Fibroblast of skin of abdomen (primary cell): ENCODE data around the gene GARIN5A.
A peak's percentile ranks its signal among the peaks of the same experiment; 100 is the strongest.
"Not testable (repeated sequence)": the region's sequence is repeated elsewhere in the genome, so short reads cannot be mapped to it uniquely, and the experiment has no call there.

Source experiments
- DNase-seq: peaks from one replicate; pipeline ENCODE4 v3.0.0-alpha.2; 2013

Gene GARIN5A

GRCh38 chr19:50461066-50461875 is 15.4 kb downstream of the GARIN5A start:
- peak; percentile 56 for DNase-seq

DNA sequence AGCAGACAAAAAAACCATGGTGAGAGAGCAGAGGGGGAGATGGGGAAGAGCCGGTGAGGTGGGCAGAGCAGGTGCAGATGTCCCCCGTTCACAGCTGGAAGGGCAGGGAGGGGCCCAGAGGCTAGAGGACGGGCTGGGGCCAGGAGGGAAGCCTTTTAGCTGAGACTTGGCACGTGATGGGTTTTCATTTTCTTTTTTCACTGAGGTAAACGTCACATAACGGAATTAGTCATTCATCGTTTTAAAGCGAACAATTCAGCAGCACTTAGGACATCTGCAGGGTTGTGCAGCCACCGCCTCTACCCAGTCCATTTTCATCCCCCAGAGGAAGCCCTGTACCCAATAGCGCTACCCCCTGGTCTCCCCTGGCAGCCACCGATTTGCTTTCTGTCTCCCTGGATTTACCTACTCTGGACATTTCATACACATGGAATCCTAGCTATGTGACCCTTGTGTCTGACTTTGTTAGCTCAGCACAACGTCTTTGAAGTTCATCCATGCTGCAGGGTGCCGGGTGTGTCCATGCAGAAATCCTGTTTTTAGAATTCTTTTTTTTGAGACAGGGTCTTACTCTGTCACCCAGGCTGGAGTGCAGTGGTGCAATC is 16.4 kb downstream of the GARIN5A start:
- DNase-seq = peak; percentile 22

DNA sequence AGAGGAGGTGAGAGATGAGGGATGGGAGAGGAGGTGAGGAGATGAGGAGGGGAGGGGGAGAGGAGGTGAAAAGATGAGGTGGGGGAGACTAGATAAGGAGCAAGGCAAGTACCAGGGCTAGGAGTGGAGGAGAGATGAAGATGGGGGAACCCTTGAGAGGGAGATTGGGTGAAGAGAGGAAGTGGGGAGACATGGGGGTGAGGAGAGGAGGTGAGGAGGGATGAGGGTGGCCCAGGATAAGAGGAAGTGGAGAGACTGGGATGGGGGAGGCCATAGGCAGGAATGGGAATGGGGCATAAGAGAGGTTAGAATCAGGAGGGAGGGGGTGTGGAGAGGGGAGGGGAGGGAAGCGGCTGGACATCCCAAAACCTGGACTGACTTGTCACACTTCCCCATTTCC is 17.0 kb downstream of the GARIN5A start:
- no peak for DNase-seq

GRCh38 chr19:50459067-50459456 is 17.6 kb downstream of the GARIN5A start:
- no peak for DNase-seq

- peak; percentile 23 for DNase-seq
Observed at GRCh38 chr19:50458396-50459066, 18.1 kb downstream of the GARIN5A start.

DNA sequence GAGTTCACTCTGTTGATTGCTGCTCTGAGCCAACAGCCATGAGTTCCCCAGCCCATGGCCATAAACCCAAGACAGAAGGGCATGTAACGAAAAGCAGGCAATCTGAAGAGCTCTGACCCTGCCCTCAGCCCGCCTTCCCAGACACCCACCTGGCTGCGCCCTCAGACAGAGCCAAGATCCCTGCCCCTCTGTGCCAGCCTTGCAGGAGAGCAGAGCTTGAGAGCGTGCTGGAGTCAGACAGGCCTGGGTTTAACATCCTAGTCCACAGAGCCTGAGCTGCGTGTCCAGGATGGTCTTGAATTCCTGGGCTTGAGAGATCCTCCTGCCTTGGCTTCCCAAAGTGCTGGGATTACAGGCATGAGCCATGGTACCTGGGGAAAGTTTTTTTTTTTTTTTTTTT is 19.3 kb downstream of the GARIN5A start:
- no peak for DNase-seq

DNA sequence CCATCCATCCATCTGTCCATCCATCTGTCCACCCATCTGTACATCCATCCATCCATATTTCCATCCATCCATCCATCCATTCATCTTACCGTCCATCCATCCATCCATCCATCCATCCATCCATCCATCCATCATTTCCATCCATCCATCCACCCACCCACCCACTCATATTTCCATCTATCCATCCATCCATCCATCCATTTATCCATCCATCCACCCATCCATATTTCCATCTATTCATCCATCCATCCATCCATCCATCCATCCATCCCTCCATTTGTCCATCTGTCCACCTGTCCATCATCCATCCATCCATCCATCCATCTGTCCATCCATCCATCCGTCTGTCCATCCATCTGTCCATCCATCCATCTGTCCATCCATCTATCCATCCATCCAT is 20.7 kb downstream of the GARIN5A start:
- DNase-seq = no peak

DNA sequence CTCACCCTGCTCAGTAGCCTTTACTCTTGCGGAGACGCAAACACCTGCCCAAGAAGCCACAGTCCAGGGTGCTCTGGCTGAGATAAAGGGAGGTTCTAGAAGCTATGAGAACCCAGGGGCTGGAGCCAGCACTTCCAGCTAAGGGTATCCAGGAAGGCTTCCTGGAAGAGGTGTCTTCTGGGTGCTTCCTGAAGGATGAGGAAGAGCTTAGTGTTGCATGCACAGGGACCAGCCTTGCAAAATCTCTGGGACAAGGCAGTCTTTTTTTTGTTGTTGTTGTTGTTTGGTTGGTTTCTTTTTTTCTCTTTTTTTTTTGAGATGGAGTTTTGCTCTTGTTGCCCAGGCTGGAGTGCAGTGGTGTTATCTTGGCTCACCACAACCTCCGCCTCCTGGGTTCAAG is 23.4 kb downstream of the GARIN5A start:
- DNase-seq = no peak

- DNase-seq = no peak
Observed at GRCh38 chr19:50451223-50451534, 25.5 kb downstream of the GARIN5A start.

GRCh38 chr19:50450369-50451222 is 26.1 kb downstream of the GARIN5A start:
- DNase-seq = no peak

- no peak for DNase-seq
Observed at GRCh38 chr19:50449236-50449899, 27.3 kb downstream of the GARIN5A start.

DNA sequence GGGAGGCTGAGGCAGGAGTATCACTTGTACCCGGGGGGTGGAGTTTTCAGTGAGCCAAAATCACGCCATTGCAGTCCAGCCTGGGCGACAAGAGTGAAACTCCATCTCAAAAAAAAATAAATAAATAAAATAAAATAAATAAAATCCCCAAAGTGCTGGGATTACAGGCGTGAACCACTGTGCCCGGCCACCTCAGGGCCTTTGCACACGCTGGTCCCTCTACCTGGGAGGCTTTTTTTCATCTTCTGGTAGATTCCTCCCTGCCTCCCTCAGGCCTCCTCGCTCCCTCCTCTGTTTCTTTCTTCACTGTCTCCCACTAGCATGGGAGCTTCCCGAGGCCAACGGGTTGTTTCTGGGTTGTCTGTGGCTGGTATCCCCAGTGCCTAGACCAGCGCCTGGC is 28.9 kb downstream of the GARIN5A start:
- no peak for DNase-seq

GRCh38 chr19:50447053-50447452 is 29.6 kb downstream of the GARIN5A start:
- DNase-seq = no peak

DNA sequence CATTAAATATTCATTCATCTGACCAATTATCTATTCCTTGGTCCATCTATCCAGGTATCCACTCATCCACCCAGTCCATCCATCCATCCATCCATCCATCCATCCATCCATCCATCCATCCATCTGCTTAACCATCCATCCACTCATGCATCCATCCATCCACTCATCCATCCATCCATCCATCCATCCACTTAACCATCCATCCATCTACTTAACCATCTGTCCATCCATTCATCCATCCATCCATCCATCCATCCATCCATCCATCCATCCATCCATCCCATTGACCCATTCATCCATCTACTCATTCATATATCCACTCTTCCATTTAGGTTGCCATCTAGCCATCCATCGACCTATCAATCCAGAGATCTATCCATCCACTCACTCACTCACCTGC is 32.6 kb downstream of the GARIN5A start:
- no peak for DNase-seq

DNA sequence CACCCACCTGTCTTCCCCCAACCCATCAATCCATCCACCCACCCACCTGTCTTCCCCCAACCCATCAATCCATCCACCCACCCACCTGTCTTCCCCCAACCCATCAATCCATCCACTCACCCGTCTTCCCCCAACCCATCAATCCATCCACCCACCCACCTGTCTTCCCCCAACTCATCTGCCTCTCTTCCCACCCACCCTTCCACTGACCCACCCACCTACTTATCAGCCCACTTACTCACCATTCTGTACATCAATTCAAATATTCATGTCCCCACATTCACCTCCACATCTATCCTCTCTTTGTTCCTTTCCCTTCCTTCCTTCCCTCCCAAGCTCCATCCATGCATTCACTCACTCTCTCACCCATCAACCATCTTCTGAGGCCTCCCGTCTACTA is 37.5 kb downstream of the GARIN5A start:
- not testable (repeated sequence) for DNase-seq

GRCh38 chr19:50437862-50438449 is 38.7 kb downstream of the GARIN5A start:
- no peak for DNase-seq

- no peak for DNase-seq
Observed at GRCh38 chr19:50435627-50436026, 41.0 kb downstream of the GARIN5A start.

- no peak for DNase-seq
Observed at GRCh38 chr19:50435221-50435620, 41.4 kb downstream of the GARIN5A start.

GRCh38 chr19:50434525-50434924 is 42.1 kb downstream of the GARIN5A start:
- no peak for DNase-seq

DNA sequence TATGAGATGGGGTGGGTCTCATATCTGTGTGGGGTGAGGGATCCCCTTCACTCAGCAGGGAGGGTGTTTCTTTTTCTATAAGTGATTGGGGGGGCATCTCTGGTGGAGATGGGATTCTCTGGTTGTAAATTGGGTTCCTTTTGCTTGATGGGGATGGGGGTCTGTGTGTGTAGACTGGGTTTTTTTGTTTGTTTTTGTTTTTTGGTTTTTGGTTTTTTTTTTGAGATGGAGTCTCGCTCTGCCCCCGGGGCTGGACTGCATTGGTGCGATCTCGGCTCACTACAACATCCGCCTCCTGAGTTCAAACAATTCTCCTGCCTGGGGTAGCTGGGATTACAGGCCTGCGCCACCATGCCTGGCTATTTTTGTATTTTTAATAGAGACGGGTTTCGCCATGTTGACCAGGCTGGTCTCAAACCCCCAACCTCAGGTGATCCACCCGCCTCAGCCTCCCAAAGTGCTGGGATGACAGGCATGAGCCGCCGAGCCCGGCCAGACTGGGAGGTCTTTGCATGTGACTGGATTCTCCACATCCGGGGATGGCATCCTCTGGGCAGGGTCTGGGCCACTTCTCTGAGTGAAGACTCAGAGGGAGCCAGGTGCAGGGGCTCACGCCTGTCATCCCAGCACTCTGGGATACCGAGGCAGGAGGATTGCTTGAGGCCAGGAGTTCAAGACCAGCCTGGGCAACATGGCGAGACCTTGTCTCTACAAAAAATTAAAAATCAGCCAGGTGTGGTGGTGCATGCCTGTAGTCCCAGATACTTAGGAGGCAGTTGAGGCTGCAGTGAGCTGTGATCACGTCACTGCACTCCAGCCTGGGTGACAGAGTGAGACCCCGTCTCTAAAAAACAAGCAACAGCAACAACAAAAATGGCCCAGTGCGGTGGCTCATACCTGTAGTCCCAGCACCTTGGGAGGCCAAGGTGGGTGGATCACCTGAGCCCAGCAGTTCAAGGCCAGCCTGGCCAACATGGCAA is 43.2 kb downstream of the GARIN5A start:
- no peak for DNase-seq
